ENCODE data around the gene ACAN. TPM values are rescaled to one million over a fixed set of nuclear protein-coding genes. Genes with fewer than 3 reads are reported as not detected.

Gene ACAN
- total RNA-seq, 4 donors from 2014 or later: 0.85 to 6.9 TPM; not detected in 2

- H3K4me1 ChIP-seq: peaks cover 3 to 24% of the 10 kb centered on the region in 2 donors
- no peak for TF ChIP-seq POLR2A (IDR thresholded peaks at IDR 0.05)
- TF ChIP-seq CTCF (IDR thresholded peaks at IDR 0.05): no peak
- H3K27ac ChIP-seq: no peak overlapping the region
- intact Hi-C loops (cut with DNase I; ENCODE audit: low total_unique reads): loop anchor here (10.0 kb wide), 2 partner anchors 272 to 278 kb away; partner anchors contain the start of gene AEN
- no peak for DNase-seq
- H3K4me3 ChIP-seq: no peak overlapping the region
- H3K9me3 ChIP-seq: no peaks in the 10 kb centered on the region
- H3K36me3 ChIP-seq: no peaks in the 10 kb centered on the region
- no peaks in the 10 kb centered on the region for H3K27me3 ChIP-seq
Measured at GRCh38 chr15:88902846-88903245, 99.6 kb downstream of the ACAN start.

- Histone ChIP-seq H3K36me3 (no peaks in the 10 kb centered on the region), H3K9me3 (no peaks in the 10 kb centered on the region), H3K4me1 (peaks cover 11 to 35% of the 10 kb centered on the region in 2 donors), H3K4me3 (no peak overlapping the region), H3K27ac (peak overlapping the region in 1 of 2 donors; percentile 62), H3K27me3 (no peaks in the 10 kb centered on the region)
- intact Hi-C loops (cut with DNase I; ENCODE audit: low total_unique reads): loop anchor here (10.0 kb wide), 2 partner anchors 271 to 279 kb away; partner anchors contain the start of gene AEN
- TF ChIP-seq POLR2A (IDR thresholded peaks at IDR 0.05) (no peak), CTCF (IDR thresholded peaks at IDR 0.05) (no peak)
- DNase-seq: no peak
Measured at GRCh38 chr15:88904257-88904623, 101.0 kb downstream of the ACAN start.

- peak; percentile 81 to 84 for DNase-seq
- Histone ChIP-seq H3K4me3 (no peak overlapping the region), H3K9me3 (no peaks in the 10 kb centered on the region), H3K4me1 (peaks cover 11 to 35% of the 10 kb centered on the region in 2 donors), H3K27ac (peak overlapping the region; percentile 11 to 62), H3K27me3 (no peaks in the 10 kb centered on the region), H3K36me3 (no peaks in the 10 kb centered on the region)
- TF ChIP-seq POLR2A (IDR thresholded peaks at IDR 0.05) (no peak), CTCF (IDR thresholded peaks at IDR 0.05) (peak; percentile 95 to 98 (median 97))
- intact Hi-C loops (cut with DNase I; ENCODE audit: low total_unique reads): loop anchor here (5.0 to 10.0 kb wide), 3 partner anchors 113 to 280 kb away; partner anchors contain the start of gene AEN
Measured at GRCh38 chr15:88904624-88905327, 101.5 kb downstream of the ACAN start.

- DNase-seq: no peak
- intact Hi-C loops (cut with DNase I; ENCODE audit: low total_unique reads): loop anchor here (5.0 to 10.0 kb wide), 3 partner anchors 112 to 281 kb away; partner anchors contain the start of gene AEN
- H3K4me1 ChIP-seq: peaks cover 11 to 41% of the 10 kb centered on the region in 2 donors
- H3K9me3 ChIP-seq: no peaks in the 10 kb centered on the region
- H3K4me3 ChIP-seq: no peak overlapping the region
- no peaks in the 10 kb centered on the region for H3K27me3 ChIP-seq
- no peaks in the 10 kb centered on the region for H3K36me3 ChIP-seq
- peak overlapping the region; percentile 11 to 62 for H3K27ac ChIP-seq
- TF ChIP-seq CTCF (IDR thresholded peaks at IDR 0.05) (no peak), POLR2A (IDR thresholded peaks at IDR 0.05) (no peak)
Measured at GRCh38 chr15:88905576-88905975, 102.3 kb downstream of the ACAN start.

GRCh38 chr15:88906130-88906529, 102.9 kb downstream of the ACAN start:
- Histone ChIP-seq H3K9me3 (no peaks in the 10 kb centered on the region), H3K36me3 (no peaks in the 10 kb centered on the region), H3K4me1 (peaks cover 11 to 42% of the 10 kb centered on the region in 2 donors), H3K27me3 (no peaks in the 10 kb centered on the region), H3K27ac (peak overlapping the region in 1 of 2 donors; percentile 62), H3K4me3 (no peak overlapping the region)
- TF ChIP-seq CTCF (IDR thresholded peaks at IDR 0.05) (no peak), POLR2A (IDR thresholded peaks at IDR 0.05) (no peak)
- no peak for DNase-seq
- intact Hi-C loops (cut with DNase I; ENCODE audit: low total_unique reads): loop anchor here (5.0 to 10.0 kb wide), 3 partner anchors 111 to 281 kb away; partner anchors contain the start of gene AEN

All from uterus (tissue), 4 donors.